Measurements from ENCODE around the gene ANKRD6.

ANKRD6 gene

GRCh38 chr6:89661559-89661958, 228.6 kb downstream of the ANKRD6 start:
- DNase-seq, result no peak

- no peak for DNase-seq
These were observed 229.8 kb downstream of the ANKRD6 start for GRCh38 chr6:89662659-89663223.

DNA sequence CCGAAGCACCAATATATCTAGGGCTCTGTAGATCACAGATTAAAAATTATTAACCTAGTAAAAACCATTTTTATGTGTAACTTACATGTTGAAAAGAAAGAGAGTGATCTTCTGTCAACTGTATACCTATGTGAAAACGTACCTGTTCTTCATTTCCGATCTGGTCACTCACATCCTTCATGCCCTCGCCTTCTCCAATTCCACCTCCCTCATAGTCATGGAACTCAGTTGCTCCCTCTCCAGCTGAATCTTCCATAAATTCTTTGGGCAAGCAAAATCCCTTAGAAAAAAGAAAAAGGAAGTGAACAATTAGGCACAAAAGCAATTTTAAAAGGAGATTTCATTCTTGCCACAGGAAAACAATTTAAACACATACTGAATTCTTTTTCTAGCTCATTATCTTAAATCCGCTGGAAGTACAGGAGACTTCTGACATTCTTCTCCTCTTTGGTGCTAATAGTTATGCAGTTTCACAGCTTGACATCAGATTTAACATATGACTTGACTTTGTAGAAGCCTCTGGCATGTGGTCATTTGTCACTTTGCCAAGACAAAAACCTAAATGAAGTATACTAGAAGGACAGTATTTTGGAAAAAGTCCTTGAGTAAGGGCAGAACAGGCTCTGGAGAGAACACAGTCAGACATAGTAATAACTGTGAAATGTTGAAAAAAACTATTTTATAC, 235.1 kb downstream of the ANKRD6 start:
- DNase-seq, result no peak

DNA sequence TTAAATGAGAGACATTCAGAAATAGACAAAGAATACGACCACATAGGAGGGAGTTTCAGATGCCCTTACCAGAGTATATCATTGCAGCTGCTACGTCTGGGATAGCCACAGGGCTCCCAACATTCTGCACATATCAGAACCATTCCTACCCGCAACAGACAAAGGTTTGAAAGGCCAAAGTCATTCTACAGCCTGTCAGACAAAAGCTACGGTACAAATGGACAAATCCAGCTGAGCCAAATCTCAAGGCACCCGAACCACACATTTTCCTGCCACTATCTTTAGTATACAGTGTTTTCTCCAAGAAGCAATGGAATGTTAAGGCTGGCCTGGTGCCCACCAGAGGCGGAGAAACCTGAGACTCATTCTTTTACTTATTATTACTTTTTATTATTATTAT, 236.1 kb downstream of the ANKRD6 start:
- DNase-seq, result no peak

DNA sequence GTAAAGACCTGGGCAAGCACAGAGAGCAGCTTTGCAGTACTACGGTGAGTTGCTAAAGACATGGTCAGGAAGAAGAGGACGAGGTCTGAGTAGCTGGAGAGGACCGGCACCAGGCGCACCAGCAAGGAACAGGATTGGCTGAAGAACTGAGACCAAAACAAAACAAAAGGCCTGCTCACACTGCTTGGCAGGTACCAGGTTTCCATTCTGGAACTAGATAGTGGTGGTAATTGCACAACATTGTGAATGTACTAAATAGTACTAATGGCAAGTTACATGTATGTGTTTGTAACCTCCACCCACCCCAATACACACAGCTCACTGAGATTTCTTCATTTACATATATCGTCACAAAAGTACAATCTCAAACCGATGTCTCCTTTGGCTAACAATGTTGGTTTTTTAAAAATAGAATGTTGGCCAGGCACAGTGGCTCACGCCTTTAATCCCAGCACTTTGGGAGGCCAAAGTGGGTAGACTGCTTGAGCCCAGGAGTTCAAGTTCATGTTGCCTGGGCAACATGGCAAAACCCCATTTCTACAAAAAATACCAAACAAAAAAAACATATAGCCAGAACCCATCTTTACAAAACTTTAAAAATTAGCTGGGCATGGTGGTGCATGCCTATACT, 238.1 kb downstream of the ANKRD6 start:
- no peak for DNase-seq

DNA sequence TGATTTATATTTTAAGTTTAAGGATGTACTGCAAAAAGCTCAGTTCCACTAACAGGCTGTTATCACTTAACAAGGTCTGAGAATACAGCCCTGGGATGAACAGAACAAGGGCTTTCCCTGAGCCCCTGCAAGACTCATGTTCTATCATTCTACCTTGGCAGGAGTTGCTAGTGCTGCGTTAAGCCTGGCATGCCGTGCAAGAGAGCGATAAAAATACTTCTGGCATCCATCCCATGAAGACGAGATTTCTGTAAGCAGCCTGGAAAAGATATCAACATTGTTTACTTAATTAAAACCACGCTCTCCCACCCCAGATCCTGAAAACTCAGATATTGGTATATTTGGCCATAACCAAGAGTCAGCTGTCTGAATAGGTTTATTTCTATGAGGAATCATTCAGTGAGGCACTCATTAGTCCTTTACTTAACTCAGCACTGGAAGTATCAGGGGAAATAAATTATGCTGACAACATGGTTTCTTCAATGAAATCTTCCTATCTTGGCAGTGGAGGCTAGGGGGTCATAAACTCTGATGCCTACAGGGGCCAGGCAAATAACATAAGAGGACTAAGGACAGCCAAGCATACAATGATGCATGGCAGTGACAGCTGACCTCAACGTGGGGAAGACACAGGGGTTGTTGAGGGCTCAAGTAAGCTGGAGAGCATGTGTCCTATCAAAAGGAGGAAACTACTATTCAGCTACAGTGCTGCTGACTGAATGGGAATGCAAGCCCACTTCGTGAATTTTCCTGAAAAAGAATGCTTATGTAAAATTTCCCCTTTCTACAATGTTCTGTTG, 243.2 kb downstream of the ANKRD6 start:
- no peak for DNase-seq

DNA sequence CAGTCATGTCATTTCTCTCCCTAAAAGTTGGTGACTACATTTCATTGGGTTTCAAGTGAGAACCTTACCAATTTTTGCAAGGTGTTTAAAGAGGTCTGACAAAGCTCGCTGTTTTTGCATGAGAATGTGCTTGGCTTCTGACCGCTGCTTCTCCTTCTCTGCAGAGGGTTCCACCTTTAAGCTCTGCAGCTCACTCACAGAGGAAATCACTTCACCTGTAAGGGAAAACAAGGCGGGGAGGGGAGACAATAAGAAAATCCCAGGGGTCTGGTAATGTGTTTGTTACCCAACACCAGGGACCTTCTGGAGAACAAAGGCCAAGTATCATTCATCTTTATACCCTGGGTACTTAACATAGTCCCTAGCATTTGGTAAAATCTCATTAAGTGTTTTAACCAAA, 245.6 kb downstream of the ANKRD6 start:
- no peak for DNase-seq

- DNase-seq, result no peak
These were observed 246.5 kb downstream of the ANKRD6 start for GRCh38 chr6:89679215-89680120.

GRCh38 chr6:89680150-89680549, 247.2 kb downstream of the ANKRD6 start:
- no peak for DNase-seq

- DNase-seq, result no peak
These were observed 247.6 kb downstream of the ANKRD6 start for GRCh38 chr6:89680551-89680950.

GRCh38 chr6:89681983-89682564, 249.1 kb downstream of the ANKRD6 start:
- no peak for DNase-seq

GRCh38 chr6:89682991-89683390, 250.0 kb downstream of the ANKRD6 start:
- DNase-seq, result no peak

All from right hindlimb (tissue), 1 donor.